RPMI8226 (cell line): ENCODE measurements around the gene BCL2L11.
A peak's percentile ranks its signal among the peaks of the same experiment; 100 is the strongest.

Experiments
- DNase-seq: peaks from one replicate; pipeline ENCODE4 v3.0.0-alpha.2; 2015

BCL2L11 gene

DNA sequence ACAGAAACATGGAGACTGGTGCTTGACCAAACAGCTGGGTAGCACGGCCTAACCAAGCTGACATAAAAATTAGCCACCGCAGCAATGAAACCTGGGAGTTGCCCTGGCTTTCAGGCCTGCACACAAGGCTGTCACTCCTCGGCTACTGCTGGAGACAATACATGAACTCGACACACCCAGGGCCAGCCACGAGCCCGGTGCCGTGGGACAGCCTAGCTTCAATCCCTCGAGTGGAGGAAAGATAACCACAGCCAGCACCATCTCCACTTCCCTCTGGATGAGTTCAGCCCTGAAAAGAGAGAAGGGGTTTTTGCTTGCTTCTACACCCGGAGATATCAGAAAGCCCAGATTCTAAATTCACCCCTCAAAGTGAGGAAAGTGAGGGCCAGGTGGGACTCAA lies 78.0 kb downstream of the BCL2L11 start:
- no peak for DNase-seq

DNA sequence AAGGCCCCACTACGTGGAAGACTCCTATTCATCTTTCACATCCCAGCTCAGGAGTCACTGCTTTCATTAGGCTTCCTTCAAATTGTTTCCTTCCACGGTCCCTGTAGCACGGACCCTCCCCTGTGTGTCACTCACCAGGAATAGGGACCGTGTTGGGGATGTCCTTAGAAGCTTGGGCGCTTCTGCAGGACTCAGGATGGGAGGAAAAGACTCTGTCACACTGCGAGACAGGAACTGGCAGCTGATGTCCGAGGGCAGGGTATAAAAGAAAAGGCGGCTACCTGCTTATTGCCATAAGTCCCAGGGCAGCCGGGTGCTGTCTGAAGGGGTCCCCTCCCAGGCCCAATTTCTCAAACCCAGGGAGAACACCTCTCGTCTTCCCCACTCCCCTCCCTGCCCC lies 79.1 kb downstream of the BCL2L11 start:
- DNase-seq, result no peak

DNA sequence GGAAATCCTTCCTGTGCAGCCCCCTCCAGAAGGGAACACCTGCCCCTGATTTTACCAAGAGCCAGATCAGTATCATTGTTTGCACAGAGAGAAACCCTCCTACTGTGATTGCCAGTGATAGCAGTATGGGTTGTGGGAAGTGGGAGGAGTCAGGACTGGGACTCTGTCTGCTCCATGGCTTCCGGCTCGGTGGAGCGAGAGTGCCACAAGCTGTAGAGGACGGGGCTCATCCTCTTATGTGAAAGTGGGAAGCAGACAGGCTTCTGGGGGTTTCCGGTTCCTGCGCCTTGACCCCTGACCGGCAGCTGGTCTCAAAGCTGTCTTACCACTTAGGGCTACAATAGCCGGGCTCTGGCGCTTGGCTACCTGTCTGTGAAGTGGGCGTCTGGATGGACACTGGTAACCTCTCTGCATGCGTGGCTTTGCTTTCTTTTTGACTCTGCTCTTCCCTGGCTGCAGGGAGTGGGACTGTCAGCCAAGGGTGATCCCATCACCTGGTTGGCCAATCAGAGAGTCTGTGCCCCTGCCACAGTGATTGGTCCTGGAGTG lies 79.7 kb downstream of the BCL2L11 start:
- no peak for DNase-seq

DNA sequence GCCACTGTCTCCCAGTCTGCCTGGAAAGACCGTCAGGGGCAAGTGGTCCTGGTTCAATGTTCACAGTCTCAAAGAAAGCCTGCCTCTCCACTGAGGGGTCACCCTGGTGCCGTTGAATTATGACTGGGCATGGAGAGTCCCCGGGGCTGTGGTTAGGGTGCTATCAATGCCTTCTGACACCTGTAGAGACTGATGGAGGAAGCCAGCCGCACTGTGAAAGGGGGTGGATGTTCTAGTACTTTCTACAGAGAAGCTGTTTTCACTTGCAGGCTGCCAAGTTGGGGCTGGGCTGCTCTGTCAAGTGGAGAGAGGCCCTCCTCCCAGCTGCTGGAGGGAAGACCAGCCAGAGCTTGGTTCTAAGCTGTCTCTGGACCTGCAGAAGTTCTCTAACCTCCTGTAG lies 80.5 kb downstream of the BCL2L11 start:
- DNase-seq, result no peak

DNA sequence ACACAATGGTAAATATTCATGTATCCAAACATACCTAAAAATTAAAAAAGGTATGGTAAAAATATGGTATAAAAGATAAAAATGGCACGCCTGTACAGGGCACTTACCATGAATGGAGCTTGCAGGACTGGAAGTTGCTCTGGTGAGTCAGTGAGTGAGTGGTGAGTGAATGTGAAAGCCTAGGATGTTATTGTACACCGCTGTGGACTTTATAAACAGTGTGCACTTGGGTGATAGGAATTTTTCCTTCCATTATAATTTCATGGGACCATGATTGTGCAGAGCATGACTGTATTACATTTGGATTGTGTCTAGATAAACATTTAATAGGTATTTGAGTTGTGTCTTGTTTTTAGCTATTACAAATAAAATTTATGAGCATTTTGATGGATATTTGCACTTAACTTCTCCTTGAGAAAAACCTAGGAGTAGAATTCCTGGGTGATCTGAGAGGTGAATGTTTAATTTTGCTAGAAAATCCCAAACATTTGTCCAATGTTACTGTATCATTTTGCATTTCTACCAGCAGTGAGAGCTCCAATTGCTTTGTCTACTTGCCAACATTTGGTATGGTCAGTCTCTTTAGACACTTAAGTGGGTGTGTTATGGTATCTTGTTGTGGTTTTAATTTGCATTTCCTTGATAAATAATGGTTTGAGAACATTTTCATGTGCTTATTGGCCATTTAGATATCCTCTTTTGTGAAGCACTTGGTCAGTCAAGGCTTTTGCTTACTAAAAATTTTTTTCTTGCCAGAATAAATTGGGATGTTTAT lies 81.7 kb downstream of the BCL2L11 start:
- no peak for DNase-seq

DNA sequence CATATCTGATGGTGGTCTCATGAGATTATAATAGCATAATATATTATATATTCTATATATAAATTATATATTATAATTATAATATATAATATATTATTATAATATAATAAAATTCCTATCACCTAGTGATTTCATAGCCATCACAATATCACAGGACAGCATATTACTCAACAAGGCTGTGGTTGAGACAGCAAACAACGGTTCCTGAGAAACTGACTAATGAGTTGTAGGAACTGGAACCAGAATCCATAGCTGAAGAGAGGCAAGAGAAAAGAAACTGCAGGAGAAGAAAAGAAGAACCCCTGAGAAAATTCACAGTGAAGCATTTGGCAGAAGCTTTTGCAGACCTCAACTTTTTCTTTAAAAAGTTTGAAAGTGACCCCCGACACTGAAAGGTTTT lies 84.0 kb downstream of the BCL2L11 start:
- no peak for DNase-seq

DNA sequence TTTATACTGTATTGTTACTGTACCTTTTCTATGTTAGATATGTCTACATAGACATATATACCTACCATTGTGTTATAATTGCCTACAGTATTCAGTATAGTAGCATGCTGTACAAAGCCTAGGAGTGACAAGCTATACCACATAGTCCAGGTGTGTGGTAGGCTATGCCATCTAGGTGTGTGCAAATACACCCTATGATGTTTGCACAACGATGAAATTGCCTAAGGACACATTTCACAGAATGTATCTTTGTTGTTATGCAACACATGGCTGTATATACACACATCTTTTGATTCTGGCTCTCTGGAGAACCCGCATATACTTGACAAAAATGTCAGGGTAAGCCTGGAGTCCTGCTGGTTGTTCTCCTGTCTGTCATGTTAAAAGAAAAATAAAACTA lies 85.1 kb downstream of the BCL2L11 start:
- no peak for DNase-seq

DNA sequence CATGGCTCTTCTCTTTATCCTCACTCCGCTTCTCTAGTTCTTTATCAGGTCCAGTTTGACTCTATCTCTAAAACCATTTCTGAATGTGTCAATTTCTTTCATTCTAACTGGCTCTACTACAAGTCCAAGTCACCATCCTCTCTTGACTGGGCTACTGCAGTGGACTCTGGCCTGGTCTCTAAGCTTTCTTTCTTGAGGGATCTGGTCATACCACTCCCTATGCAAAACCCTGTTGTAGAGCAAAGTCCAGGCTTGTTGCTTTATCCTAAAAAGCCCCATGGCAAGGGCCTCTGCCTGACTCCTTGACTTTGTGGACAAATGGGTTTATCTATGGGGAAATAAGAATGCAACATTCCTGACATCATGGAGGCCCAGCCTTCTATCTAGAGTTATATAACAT lies 87.1 kb downstream of the BCL2L11 start:
- no peak for DNase-seq

DNA sequence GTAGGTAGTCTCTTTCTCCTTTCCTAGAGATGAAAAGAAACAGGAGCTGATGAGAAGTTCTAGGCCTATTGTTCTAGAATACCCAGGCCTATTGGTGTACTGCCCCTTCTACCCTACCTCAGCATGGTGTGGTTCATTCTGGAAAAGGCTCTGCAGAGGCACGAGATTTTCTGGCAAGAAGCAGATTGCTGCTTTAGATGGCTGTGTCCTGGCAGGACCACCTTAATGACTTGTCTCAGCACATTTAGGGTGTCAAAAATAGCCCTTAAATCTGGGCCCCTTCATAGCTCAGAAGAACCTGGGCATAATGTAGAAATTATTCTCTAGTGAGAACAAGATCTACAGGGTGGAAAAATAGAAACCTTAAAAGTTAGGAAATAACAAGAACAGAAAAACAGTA lies 87.9 kb downstream of the BCL2L11 start:
- peak; percentile 31 for DNase-seq

DNA sequence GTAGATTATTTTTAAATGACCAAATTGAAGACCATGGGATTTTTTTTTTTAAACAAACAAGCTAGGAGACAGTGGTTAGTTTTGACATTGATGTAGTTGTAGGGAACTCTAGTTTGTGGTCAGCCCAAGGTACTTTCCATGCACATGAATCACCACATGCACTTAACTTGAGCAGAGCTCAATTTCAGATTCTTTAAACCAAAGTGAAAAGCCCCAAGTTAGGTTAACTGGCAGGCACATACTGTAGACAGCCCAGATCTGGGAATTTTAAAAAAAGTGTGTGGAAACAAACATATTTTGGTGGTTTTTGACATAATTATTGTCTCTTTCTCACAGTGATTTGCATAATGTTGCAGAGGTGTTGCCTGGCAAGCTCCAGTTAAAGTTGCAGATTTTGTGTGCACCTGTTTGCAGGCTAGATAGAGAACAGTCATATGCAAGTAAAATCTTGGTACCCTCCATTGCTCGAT lies 88.4 kb downstream of the BCL2L11 start:
- DNase-seq, result peak; percentile 71

DNA sequence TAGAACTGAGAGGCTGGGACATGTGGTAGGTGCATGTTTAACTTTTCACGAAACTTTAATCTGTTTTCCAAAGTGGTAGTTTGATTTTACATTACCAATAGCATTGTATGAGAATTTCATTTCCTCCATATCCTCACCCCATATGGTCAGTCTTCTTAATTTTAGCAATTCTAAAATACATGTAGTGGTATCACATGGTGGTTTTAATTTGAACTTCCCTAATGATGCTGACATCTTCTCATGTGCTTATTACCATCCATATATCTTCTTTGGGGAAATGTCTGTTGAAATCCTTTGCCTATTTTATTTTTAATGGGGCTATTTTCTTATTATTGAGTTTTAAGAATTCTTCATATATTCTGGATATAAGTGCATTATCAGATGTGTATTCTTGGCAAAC lies 89.3 kb downstream of the BCL2L11 start:
- no peak for DNase-seq

DNA sequence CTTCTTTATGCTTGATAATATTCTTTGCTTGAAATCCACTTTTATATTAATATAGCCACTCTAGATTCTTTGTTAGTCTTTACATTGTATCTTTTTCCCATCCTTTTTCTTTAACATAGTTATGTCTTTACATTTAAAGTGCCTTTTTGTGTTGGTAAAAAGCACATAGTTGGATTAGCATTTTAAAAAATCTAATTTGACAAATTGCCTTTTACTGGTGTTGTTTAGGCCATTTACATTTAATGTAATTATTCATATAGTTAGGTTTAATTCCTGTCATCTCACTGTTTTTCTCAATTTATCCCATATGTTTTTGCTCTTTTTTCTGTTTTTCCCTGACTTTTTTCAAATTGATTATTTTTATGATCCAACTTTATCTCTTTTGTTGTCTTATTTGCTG lies 93.2 kb downstream of the BCL2L11 start:
- DNase-seq, result no peak

DNA sequence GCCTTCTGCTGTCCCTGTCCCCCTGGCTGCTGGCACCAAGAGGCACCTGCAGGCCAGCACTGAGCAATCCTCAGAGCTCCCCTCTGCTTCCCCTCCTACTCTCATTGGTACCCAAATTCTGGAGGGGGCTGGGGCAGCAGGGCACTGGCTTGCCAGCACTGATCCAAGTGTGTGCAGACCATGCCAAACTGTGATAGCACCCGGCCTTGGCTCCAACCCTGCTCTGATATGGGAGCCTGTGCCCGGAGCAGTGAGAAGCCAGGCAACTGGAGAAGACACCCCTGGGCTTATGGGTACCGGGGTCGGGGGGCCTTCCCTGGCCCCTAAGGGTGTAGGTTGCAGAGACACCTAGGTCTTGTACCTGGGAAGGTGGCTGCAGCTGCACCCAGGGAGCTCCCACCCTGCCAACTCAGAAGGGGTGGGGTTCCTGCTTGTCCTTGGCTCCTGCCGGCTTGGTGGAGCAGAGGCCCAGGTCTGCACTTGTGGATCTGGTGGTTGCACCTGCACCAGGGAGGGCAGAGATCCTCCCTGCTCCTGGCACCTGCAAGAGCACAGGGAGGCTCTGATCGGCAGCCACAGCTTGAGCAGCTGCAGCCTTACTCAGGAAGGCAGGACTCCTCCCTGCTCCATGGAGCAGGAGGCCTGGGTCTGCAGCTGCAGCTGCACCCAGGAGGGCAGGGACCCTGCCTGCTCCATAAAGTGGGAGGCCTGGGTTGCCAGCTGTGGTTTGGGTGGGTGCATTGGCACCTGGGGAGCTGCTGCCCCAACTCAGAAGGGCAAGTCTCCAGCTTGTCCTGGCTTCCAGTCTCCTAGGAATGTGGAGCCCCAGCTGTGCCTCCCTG lies 96.3 kb downstream of the BCL2L11 start:
- peak; percentile 77 for DNase-seq
